HK-2 (cell line): ENCODE results near the gene CYP1B1.
"Not testable (repeated sequence)": the region's sequence is repeated elsewhere in the genome, so short reads cannot be mapped to it uniquely, and the experiment has no call there.

Source experiments
- DNase-seq: peaks from one replicate; pipeline ENCODE4 v3.0.0-alpha.2; 2018; ENCODE audit not compliant: unreplicated experiment

CYP1B1 gene

GRCh38 chr2:38098421-38099098 is 22.6 kb upstream of the CYP1B1 start:
- no peak for DNase-seq

- no peak for DNase-seq
These were observed 22.0 kb upstream of the CYP1B1 start for GRCh38 chr2:38097988-38098385.

- DNase-seq: no peak
These were observed 21.5 kb upstream of the CYP1B1 start for GRCh38 chr2:38097258-38097987.

- no peak for DNase-seq
These were observed 20.3 kb upstream of the CYP1B1 start for GRCh38 chr2:38095996-38096861.

GRCh38 chr2:38095079-38095995 is 19.4 kb upstream of the CYP1B1 start:
- no peak for DNase-seq

GRCh38 chr2:38093527-38094165 is 17.7 kb upstream of the CYP1B1 start:
- DNase-seq: no peak

- DNase-seq: no peak
These were observed 16.4 kb upstream of the CYP1B1 start for GRCh38 chr2:38092196-38092902.

- no peak for DNase-seq
These were observed 15.8 kb upstream of the CYP1B1 start for GRCh38 chr2:38091760-38092159.

- DNase-seq: no peak
These were observed 15.0 kb upstream of the CYP1B1 start for GRCh38 chr2:38090928-38091327.

GRCh38 chr2:38090212-38090611 is 14.3 kb upstream of the CYP1B1 start:
- not testable (repeated sequence) for DNase-seq

GRCh38 chr2:38085998-38086698 is 10.2 kb upstream of the CYP1B1 start:
- not testable (repeated sequence) for DNase-seq

GRCh38 chr2:38084556-38084955 is 8.6 kb upstream of the CYP1B1 start:
- DNase-seq: not testable (repeated sequence)

GRCh38 chr2:38082727-38083126 is 6.8 kb upstream of the CYP1B1 start:
- not testable (repeated sequence) for DNase-seq

- no peak for DNase-seq
These were observed 4.4 kb upstream of the CYP1B1 start for GRCh38 chr2:38080346-38080745.

- no peak for DNase-seq
These were observed 3.4 kb upstream of the CYP1B1 start for GRCh38 chr2:38079116-38080052.

- DNase-seq: no peak
These were observed 1.4 kb upstream of the CYP1B1 start for GRCh38 chr2:38077431-38077769.

GRCh38 chr2:38076710-38077430 is 919 bp upstream of the CYP1B1 start:
- peak; percentile 71 for DNase-seq

- peak; percentile 65 for DNase-seq
These were observed 280 bp upstream of the CYP1B1 start for GRCh38 chr2:38076152-38076709.
